Activated naive CD4-positive, alpha-beta T cell treated with anti-CD3 and anti-CD28 coated beads, Interleukin-2, amount 50 U/mL, for 72 hours (primary cell): Measurements from ENCODE around the gene DAZAP1. TPM values are rescaled to one million over a fixed set of nuclear protein-coding genes. Genes with fewer than 3 reads are reported as not detected.
A peak's percentile ranks its signal among the peaks of the same experiment; 100 is the strongest.

Experiments
- ATAC-seq, 2 donors: fragments of 150-1000 bp; cut with Tn5 transposase; 2 replicates each; pipeline ENCODE4 v1.10.0; 2021; ENCODE audit warnings: mild to moderate bottlenecking in 2 of 2, moderate library complexity in 2 of 2
- DNase-seq, 2 donors: peaks; one replicate each; pipeline ENCODE4 v3.0.0; 2021 to 2022; ENCODE audit warnings: low spot score in 2 of 2
- H3K27ac Mint-ChIP-seq, 2 donors: one replicate each; pipeline ENCODE4 v1.8.0; 2022; ENCODE audit warnings: mild to moderate bottlenecking in 2 of 2, mixed read lengths in 2 of 2
- H3K36me3 Mint-ChIP-seq, 2 donors: one replicate each; pipeline ENCODE4 v1.8.0; 2022; ENCODE audit warnings: mixed read lengths in 2 of 2
- H3K9me3 Mint-ChIP-seq, 2 donors: one replicate each; pipeline ENCODE4 v1.8.0; 2022; ENCODE audit warnings: mixed read lengths in 2 of 2
- total RNA-seq, 2 donors: library from RNA; stranded (reverse); gene quantifications; one replicate each; pipeline ENCODE4 v1.2.3, GENCODE V29; 2022

The DAZAP1 gene
- total RNA-seq, 2 donors from 2014 or later = 194 to 298 TPM

DNA sequence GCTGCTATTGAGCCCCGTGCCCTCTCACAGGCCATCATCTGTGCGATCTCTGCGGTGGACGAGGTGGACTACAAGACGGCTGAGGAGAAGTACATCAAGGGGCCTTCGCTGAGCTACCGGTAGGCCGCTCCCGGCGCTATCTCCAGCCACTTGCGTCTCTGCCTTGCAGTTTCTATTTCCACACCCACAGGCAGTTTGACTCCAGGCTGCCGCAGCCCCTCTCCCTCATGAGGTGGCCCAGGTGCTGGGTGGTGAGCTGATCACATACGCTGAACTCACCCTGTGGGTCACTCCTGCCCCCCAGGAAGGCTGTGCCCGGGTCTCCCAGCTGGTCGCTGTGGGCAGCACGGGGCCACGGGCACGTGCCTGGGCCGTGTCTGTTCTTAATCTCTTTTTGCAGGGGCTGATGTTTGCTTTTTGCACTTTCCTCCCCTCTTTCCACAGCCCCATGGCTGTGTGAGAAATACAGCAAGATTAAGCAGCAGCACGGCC, 34.3 kb upstream of the DAZAP1 start:
- DNase-seq (no peak), ATAC-seq (no peak)
- no peaks in the 10 kb centered on the region for H3K36me3 Mint-ChIP-seq
- H3K9me3 Mint-ChIP-seq = no peaks in the 10 kb centered on the region
- peak overlapping the region in 1 of 2 donors; percentile 65 for H3K27ac Mint-ChIP-seq

GRCh38 chr19:1373534-1374249, 33.7 kb upstream of the DAZAP1 start:
- Mint-ChIP-seq H3K9me3 (no peaks in the 10 kb centered on the region), H3K36me3 (no peaks in the 10 kb centered on the region), H3K27ac (peak overlapping the region in 1 of 2 donors; percentile 65)
- ATAC-seq = no peak
- DNase-seq = no peak

DNA sequence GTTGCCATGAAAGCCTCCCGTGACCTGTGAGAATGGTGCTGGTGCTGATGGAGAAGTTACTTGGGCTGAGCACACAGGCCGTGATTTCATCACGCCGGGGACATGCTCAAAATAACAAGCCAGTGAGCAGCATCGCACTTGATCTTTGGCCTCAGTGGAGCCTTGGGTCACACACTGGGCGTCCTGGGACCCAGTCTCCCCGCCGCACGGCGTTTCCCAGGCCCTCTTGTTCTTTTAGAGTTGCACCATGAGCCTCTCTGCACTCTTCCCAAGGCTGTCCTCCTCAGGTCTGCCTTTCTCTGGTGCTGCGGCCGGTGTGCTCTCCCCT, 33.2 kb upstream of the DAZAP1 start:
- Mint-ChIP-seq H3K27ac (no peak overlapping the region), H3K36me3 (no peaks in the 10 kb centered on the region), H3K9me3 (no peaks in the 10 kb centered on the region)
- DNase-seq = no peak
- no peak for ATAC-seq

GRCh38 chr19:1376415-1376805, 31.0 kb upstream of the DAZAP1 start:
- DNase-seq (no peak), ATAC-seq (no peak)
- Mint-ChIP-seq H3K27ac (peak overlapping the region in 1 of 2 donors; percentile 56), H3K36me3 (no peaks in the 10 kb centered on the region), H3K9me3 (no peaks in the 10 kb centered on the region)

GRCh38 chr19:1377176-1377964, 30.0 kb upstream of the DAZAP1 start:
- DNase-seq = no peak
- H3K27ac Mint-ChIP-seq = no peak overlapping the region
- no peaks in the 10 kb centered on the region for H3K36me3 Mint-ChIP-seq
- no peaks in the 10 kb centered on the region for H3K9me3 Mint-ChIP-seq
- no peak for ATAC-seq

DNA sequence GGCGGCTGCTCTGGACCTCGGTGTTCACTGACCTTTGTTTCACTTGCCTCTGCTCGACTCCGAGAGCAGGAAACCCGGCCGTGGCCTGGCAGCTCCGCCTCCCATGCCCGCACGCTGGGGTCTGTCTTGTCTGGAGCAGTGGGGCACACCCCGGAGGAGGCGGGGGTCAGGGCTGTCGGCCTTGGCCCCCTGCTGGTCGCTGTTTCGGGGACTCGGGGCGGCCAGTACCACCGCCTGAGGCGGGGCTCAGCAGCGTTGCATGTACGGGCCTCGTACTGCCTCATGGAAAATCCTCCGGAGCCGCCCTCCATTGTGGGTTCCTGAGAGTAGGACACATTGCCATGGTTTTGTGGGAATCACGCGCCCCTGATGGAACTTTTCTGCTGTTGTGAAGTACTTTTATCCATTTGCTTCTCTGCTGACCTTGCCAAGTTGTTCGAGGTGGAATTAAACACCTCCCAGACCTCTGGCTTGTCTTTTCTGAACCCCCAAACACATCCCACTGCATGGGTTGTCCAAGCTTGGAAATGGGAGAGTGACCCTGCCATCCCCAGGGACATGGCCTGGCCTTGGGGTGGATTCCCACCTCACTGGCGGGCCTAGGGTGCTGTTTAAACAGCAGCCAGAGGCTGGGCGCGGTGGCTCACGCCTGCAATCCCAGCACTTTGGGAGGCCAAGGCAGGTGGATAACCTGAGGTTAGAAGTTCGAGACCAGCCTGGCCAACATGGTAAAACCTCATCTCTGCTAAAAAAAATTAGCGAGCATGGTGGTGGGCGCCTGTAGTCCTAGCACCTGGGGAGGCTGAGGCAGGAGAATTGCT, 29.2 kb upstream of the DAZAP1 start:
- H3K27ac Mint-ChIP-seq = no peak overlapping the region
- no peaks in the 10 kb centered on the region for H3K9me3 Mint-ChIP-seq
- ATAC-seq (no peak), DNase-seq (no peak)
- peaks cover 0 to under 1% of the 10 kb centered on the region in 2 donors for H3K36me3 Mint-ChIP-seq

DNA sequence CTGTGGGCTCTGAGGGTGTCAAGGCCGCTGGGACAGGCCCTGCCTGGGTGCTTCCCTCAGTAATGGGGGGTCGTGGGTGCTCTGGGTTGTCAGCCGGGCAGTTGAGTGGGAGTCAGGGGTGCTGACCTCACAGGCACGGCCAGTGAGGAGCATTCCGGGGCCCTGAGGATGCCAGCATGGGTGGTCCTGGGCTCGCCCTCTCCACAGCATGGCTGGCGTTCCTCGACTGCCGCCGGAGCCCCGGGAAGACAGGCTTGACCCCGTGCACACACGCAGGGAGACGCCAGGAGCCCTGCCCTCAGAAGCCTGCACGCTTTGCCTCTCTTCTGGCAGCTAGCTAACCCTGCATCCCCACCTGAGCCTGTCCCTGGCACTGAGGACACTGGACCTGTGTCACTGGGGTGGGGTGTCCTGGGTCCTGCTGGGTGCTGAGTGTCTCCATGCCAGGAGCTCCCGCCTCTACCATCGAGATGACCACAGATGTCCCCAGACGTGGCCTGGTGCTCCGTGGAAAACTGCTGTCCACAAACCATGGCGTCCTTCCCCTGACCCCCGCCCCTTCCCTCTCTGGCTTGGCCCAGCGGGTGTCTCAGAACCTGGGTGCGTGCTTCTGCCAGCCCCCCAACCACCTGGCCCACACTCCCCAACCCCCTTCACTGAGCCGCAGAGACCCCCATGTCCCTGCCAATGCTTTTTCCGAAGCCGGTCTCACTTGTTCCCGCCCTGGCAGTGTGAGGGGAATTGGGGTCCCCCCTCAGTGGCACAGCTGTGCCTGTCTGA, 28.1 kb upstream of the DAZAP1 start:
- peaks cover 0 to 6% of the 10 kb centered on the region in 2 donors for H3K36me3 Mint-ChIP-seq
- no peak overlapping the region for H3K27ac Mint-ChIP-seq
- ATAC-seq (no peak), DNase-seq (no peak)
- H3K9me3 Mint-ChIP-seq = no peaks in the 10 kb centered on the region

GRCh38 chr19:1379961-1380489, 27.4 kb upstream of the DAZAP1 start:
- Mint-ChIP-seq H3K9me3 (no peaks in the 10 kb centered on the region), H3K36me3 (peaks cover 0 to 6% of the 10 kb centered on the region in 2 donors), H3K27ac (no peak overlapping the region)
- no peak for DNase-seq
- ATAC-seq = no peak

GRCh38 chr19:1382250-1382649, 25.1 kb upstream of the DAZAP1 start:
- H3K36me3 Mint-ChIP-seq = peaks cover 0 to 6% of the 10 kb centered on the region in 2 donors
- H3K27ac Mint-ChIP-seq = no peak overlapping the region
- DNase-seq = no peak

DNA sequence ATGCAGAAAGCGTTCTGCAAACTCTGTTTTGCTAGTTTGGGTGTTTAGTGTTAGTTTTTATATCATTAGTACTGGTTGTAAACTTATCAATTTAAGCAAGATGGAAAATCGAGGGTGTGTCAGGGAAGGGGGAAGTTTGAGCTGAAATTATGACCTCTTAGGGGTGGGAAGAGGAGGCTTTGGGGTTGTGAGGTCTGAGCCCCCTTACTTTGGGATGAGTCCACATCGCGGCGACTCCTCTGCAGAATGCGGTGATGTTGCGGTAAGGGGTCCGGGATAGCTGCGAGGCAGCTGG, 24.4 kb upstream of the DAZAP1 start:
- H3K27ac Mint-ChIP-seq = peak overlapping the region; percentile 99
- no peak for ATAC-seq
- H3K9me3 Mint-ChIP-seq = no peaks in the 10 kb centered on the region
- DNase-seq = no peak
- peaks cover 0 to 6% of the 10 kb centered on the region in 2 donors for H3K36me3 Mint-ChIP-seq

More at GRCh38 chr19:1382250-1382649, 25.1 kb upstream of the DAZAP1 start:
- no peak for ATAC-seq
- H3K9me3 Mint-ChIP-seq = no peaks in the 10 kb centered on the region

DNA sequence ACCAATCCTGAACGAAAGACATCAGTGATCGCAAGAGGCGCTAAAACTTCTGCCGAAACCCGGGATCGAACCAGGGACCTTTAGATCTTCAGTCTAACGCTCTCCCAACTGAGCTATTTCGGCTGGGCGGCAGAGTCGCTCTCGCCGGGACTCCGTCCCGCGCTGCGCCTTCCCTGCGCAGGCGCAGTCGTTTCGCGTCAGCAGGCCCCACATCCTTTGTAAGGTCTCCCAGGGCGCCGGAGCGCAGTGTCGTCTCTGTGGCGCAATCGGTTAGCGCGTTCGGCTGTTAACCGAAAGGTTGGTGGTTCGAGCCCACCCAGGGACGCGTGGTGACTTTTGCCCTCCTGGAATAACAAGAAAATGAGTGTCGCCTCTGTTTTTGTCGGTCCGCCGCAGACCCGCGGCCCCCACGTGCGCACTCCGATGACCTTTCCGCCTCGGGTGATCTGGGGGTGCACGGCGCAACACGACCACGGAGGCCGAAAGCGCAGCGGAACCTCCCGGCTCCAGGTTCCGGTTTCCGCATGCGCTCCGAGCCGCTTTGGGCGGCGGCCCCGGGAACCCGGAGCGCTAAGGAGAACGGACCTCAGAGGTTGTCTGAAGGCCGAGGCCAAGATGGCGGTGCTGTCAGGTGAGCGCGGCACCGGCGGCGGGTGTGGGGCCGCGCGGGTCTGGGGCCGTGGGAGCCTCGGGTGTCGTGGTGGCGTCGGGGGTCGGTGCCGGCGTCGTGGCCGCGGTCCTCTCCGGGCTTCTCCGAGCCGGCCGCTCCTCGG, 23.9 kb upstream of the DAZAP1 start, which contains the start of gene NDUFS7:
Gene NDUFS7, plus strand, starts transcription at position 596 of the 773 bp plus-strand sequence. Its CDS starts 20 bp downstream, at position 616.
- Mint-ChIP-seq H3K9me3 (no peaks in the 10 kb centered on the region), H3K36me3 (peaks cover 0 to 6% of the 10 kb centered on the region in 2 donors), H3K27ac (peak within 1 kb of the TSS; percentile 99)
- ATAC-seq = peak; percentile 82 to 86
- DNase-seq = peak; percentile 95 to 98

DNA sequence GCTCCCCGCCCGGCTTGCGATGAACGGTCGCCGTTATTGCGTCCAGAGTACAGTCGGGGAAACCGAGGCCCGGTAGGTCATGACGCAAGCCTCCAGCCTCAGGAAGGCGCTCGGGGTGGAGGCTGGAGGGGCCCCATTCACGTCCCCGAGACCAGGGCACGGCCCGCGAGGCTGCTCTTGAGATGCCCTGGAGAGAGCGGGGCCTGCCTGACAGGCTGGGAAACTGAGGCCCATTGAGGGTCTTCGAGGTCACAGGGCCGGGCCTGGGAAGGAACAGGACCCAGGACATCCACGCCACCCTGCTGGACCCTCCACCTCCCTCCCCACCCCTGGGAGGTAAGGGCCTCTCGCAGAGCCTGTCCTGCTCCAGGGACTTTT, 23.3 kb upstream of the DAZAP1 start:
- Mint-ChIP-seq H3K36me3 (peaks cover 5 to 9% of the 10 kb centered on the region in 2 donors), H3K9me3 (no peaks in the 10 kb centered on the region), H3K27ac (peak overlapping the region; percentile 84 to 99)
- DNase-seq (no peak), ATAC-seq (peak in 1 of 2 donors; percentile 26)

- DNase-seq = no peak
- H3K27ac Mint-ChIP-seq = peak overlapping the region; percentile 84 to 99
- ATAC-seq = no peak
- no peaks in the 10 kb centered on the region for H3K9me3 Mint-ChIP-seq
- H3K36me3 Mint-ChIP-seq = peaks cover 10 to 11% of the 10 kb centered on the region in 2 donors
These were observed 22.8 kb upstream of the DAZAP1 start for GRCh38 chr19:1384478-1385110.

GRCh38 chr19:1385816-1386215, 21.6 kb upstream of the DAZAP1 start:
- no peak for ATAC-seq
- Mint-ChIP-seq H3K9me3 (no peaks in the 10 kb centered on the region), H3K36me3 (peaks cover 10 to 11% of the 10 kb centered on the region in 2 donors), H3K27ac (no peak overlapping the region)
- DNase-seq = no peak
